HG02678 (cell line): ENCODE measurements around the gene OIP5.
"Not testable (repeated sequence)": the region's sequence is repeated elsewhere in the genome, so short reads cannot be mapped to it uniquely, and the experiment has no call there.

ENCODE experiments used
- ATAC-seq: cut with Tn5 transposase; IDR thresholded peaks from one replicate; pipeline ENCODE4 v1.9.1; 2021; ENCODE audit warnings: mild to moderate bottlenecking, moderate library complexity; ENCODE audit not compliant: unreplicated experiment

OIP5 gene

GRCh38 chr15:41304149-41304770 lies 28.1 kb downstream of the OIP5 start:
- ATAC-seq: no peak

DNA sequence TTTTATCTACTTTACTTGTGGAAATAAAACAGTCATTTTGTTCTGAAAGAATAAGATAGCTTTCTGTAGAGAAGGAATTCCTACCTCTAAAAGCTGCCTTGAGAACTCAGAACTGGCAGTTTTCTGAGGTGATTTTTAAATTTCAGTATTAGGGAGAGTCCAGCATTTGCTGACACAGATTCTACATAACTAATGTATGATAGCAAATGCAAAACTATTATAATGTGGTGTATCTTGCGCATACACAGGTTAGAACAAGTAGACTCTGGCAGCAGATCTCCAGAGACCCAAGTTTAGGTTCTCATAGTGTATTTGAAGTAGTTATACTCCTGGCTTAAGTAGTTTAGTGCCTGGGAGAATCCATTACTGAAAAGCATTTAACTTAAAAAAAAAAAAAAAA lies 30.8 kb downstream of the OIP5 start:
- no peak for ATAC-seq

DNA sequence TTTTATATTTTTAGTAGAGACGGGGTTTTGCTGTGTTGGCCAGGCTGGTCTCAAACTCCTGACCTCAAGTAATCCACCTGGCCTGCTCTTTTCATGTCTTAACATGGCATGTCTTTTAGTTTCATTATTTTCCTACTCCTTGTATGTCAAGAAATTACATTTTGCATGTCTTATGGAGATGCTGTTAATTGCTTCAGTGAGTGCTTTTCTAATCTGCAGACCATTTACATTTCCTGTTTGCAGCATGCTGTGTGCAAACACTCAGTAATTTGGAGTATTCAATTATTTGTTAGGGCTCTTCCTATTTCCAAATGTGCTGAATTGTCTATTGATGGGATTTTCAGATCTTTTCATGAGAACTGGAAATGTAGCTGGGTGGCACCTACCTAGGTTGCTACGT lies 31.3 kb downstream of the OIP5 start:
- ATAC-seq: not testable (repeated sequence)

DNA sequence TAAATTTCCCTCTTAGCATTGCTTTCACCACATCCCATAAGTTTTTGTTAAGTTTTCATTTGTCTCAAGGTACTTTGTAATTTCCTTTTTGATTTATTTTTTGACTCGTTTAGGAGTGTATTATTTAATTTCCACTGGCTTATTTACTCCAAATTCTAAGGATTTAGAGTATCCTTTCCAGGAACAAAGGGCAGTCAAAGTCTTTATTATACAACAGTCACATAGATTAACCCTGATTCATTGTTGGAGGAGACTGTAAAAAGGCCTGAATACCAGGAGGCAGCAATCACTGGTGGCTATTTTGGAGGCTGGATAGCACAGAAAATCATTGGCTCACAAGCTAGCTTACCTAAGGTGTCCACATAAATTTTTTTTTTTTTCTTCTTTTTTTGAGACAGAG lies 39.9 kb downstream of the OIP5 start:
- ATAC-seq: no peak

- ATAC-seq: peak; percentile 68
Observed at GRCh38 chr15:41291065-41291631, 41.2 kb downstream of the OIP5 start.

GRCh38 chr15:41289953-41290352 lies 42.4 kb downstream of the OIP5 start:
- no peak for ATAC-seq

DNA sequence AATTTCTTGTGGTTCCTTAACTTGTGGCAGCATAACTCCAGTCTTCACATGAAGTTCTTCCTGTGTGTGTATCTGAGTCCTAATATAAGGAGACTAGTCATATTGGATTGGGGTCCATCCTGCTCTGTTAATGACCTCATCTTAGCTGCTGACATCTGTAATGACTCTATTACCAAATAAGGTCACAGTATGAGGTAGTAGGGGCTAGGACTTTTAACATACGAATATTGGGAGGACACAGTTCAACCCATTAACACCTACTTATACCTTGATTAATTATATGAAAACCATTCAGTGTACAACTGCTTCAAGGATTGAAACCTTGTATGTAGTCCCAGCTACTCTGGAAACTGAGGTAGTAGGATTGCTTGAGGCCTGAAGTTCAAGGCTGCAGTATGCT lies 43.9 kb downstream of the OIP5 start:
- no peak for ATAC-seq

DNA sequence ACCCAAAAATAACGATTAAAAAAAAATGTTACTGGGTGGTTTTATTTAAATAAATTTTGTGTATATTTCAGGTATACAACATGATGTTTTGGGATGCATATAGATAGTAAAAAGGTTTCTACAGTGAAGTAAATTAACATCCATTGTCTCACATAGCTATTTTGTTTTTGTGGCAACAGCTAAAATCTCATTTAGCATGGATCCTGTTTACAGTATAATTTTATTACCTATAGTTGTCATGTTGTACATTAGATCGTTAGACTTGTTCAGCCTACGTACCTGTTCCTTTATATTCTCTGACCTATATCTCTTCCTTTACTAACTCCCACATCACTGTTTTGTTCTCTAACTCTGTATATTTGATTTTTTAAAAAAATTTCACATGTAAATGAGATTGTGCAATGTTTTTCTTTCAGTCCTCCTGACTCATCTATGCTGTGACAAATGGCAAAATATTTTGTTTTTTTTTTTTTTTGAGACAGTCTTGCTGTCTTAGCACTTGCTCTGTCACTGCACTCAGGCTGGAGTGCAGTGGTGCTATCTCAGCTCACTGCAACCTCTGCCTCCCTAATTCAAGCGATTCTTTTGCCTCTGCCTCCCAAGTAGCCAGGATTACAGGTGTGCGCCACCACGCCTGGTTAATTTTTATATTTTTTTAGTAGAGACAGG lies 45.6 kb downstream of the OIP5 start:
- ATAC-seq: no peak

DNA sequence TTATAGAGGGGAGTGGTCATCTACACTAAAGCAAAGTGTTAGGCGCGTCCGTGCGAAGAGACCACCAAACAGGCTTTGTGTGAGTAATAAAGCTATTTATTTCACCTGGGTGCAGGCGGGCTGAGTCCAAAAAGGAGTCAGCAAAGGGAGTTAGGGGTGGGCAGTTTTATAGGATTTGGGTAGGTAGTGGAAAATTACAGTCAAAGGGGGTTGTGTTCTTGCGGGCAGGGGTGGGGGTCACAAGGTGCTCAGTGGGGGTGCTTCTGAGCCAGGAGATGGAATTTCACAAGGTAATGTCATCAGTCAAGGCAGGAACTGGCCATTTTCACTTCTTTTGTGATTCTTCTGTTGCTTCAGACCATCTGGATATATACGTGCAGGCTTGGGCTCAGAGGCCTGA lies 47.1 kb downstream of the OIP5 start:
- ATAC-seq: no peak

DNA sequence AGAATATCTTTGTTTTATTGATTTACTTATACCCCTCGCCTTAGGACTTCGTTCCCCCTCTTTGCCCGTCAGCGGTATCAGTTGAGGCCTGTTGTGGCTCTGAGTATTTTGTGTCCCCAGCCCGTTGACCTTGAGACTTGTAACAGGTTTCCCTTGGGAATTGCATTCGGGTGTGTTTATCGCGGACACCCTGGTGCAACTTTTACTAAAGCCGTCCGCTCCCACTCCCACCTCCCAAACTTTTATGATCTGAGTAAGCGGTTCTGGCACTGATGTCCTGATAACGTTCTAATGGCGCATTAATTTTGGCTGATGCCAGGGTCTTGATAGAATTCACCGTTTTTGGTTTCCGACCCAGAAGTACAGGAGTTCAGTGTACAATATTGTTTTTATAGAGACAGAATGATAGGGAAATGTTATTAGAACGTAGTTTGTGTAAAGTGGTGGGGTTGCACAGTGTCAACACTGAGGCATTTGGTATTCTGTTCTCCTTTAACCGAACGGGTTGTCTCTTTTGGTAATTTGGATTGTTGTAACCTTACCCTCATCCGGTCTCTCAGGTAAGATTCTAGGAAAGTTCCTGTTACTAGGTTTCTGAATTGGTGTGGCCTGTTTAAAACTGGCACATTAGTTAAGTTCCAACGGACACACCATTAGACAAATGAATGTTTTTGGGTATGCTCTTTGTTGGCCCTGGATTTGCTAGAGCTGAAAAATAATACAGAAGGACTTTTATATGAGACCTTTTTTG lies 47.8 kb downstream of the OIP5 start:
- ATAC-seq: no peak

DNA sequence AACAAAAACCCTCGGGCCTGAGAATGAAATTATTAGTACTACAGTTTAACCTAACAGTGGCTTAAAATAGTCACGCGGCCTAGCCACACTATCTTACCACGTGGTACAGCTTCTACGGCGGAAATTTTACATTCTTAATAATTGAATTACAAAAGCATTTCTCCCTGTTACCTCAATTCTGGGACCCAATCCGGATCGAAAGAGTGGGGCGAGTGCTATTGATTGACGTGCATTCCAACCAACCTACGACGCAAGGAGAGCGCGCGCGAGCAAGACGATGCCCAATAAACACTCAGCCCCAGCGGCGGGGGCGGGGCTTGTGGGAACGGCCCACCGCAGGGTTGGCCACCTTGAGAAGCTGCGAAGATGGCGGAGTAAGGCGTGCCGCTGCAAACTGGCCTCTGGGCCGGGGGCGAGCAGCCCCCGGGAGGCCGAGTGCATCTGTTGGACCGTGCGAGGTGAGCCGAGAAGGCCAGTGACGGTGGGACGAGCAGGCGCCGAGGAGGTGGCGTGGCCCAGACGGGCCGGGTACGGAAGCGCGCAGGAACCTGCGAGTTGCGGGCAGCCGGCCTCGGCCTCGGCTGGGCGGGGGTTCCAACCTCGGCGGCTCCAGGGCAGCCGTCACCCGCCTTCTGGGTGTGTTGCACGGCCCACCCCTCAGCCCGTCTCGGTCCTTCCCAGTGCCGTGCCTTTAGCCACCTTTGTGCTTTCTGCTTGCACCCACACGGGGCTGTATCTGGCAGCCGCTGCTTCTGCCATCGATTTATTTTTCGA lies 48.6 kb downstream of the OIP5 start:
- peak; percentile 96 for ATAC-seq

DNA sequence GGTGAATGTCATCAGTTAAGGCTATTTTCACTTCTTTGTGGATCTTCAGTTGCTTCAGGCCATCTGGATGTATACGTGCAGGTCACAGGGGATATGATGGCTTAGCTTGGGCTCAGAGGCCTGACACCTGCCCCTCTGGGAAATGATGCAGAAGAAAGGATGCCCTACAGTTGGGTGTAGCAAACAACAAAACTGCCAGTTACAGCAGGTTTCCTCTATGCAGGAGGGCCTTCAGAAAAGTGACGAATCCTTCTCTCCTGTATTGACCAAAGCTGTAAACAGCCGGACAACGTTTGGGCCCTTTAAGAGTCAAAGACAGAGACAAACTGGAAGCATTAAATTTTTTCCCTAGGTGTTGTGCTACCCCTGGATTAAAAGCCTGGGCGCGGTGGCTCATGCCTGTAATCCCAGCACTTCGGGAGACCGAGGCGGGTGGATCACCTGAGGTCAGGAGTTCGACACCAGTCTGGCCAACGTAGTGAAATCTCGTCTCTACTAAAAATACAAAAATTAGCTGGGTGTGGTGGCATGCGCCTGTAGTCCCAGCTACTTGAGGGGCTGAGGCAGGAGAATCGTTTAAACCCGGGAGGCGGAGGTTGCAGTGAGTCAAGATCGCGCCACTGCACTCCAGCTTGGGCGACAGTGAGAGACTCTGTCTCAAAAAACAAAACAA lies 49.3 kb downstream of the OIP5 start:
- ATAC-seq: not testable (repeated sequence)

DNA sequence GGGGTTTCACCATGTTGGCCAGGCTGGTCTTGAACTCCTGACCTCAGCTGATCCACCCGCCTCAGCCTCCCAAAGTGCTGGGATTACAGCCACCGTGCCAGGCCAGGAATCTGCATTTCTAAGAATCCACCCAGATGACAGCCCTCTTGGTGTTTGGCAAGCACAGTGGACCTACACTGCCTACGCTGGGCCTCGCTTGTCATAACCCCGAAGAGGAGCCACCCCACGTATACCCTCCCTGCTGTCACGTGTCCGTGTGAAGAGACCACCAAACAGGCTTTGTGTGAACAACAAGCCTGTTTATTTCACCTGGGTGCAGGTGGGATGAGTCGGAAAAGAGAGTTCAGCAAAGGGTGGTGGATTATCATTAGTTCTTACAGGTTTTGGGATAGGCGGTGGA lies 50.0 kb downstream of the OIP5 start:
- ATAC-seq: not testable (repeated sequence)

DNA sequence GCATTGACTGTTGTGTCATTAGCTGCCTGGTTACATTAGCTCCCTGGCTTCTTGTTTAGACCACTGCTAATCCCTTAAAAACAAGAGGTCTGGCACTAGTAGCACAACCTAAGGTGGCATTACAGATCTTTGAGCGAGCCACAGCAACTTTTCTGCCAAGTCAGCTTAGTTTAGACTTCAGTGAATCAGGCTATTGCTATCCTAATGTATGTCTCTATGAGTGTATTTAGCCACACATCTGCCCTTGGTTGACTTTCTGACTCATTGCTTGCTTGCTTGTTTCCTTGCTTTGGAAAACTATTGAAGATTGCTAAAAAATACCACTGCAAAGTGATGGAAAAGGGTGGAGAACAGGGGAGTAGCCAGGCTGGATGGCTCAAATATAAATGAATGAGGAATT lies 51.2 kb downstream of the OIP5 start:
- no peak for ATAC-seq

DNA sequence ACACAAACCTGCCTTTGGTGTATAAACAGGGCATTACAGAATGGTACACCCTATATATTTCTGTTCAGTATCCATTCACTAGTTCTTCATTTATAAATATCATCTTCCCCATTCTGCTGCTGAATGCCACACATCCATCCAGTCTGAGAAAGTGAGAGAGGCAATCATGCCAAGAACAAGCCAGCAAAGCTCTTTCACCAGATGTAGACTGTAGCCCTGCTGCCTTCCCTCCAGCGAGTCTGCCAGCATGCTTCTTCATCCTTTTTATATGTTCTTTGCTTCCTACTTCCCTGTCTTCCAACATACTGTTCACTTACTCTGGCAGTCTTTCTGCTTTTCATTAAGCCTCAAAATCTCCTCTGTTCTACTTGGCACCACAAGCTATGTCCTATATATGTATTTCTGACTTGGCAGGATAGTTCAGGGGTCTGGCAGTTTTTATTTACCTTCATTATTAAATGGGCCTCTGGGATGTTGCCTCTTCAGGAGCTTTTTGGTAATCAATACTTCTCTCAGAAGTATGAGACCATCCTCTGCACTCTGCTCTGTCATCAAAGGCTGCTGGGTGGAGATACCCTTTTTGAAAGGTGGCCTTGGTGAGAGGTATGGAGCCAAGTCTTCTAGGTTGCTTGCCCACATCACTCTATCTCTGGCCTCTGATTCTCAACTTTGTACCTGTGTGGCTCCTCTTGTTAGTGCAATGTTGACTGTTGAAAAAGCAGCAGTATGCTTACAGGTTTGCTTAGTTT lies 52.7 kb downstream of the OIP5 start:
- ATAC-seq: no peak

DNA sequence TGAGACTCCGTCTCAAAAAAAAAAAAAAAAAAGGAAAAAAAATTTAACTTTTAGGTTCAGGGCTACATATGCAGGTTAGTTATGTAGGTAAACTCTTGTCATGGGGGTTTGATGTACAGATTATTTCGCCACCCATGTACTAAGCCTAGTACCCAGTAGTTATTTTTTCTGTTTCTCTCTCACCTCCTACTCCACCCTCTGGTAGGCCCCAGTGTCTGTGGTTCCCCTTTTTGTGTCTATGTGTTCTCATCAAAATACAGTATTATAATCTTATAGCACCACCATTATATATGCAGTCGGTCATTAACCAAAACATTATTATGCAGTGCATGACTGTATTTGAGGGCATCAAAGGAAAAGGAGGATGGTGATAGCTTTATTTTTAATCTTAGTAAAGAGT lies 54.1 kb downstream of the OIP5 start:
- ATAC-seq: no peak

DNA sequence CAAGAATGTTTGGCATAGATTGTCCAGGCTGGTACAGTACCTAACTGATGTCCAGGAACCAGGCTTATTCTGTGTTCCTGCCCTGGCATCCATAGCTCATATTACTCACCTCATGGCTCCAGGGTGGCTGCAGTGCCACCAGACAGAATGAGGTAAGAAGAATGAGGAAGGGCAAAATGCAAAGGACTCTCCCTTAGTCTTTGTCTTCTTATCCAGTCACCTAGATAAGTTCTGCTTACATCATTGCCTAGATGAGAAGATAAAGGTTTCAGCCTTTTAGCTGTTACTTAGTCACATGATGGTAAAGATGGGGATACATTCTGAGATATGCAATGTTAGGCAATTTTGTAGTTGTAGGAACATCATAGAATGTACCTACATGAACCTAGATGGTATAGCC lies 55.6 kb downstream of the OIP5 start:
- no peak for ATAC-seq

DNA sequence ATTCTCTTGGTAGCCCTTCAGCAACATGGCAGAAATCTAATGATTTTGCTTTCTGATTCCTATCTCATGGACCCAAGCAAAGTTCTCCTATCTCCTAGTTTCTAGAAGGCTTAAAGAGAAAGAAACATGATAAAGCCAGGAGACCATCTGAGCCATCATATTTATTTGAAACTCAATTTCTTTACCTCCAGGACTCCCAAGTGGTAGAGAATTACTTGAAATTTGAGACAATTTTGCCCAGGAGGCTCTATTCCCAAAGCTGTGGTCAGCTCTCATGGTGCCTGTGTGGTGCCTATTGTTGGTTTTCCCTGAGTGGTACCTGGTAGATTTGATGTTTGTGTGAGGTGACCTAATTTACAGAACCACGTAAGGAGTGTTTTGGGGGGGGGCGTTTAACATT lies 62.5 kb downstream of the OIP5 start:
- ATAC-seq: no peak

DNA sequence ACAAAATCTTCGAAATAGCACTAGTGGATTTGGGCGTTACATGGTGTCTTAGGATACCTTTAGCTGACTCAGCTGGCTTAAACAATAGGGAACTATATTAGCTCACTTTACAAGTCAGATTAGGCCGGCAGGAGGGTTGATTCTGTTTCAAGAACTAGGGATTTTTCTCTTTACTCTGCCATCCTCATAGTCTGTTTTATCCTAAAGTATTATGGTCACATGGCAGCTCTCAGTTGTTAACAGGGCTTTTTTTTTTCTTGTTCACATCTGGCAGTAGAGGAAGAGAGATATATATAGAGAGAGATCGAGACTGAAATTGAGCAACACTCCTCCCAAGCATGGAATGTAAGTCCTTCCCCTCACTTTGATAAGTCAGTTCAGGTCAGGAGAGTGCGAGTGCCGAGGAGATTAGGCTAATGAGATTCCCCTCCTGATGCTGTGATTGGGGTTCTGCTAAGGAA lies 68.5 kb downstream of the OIP5 start:
- no peak for ATAC-seq

GRCh38 chr15:41262571-41262970 lies 69.8 kb downstream of the OIP5 start:
- no peak for ATAC-seq
